Prostate gland (tissue), 2 donors: ENCODE results near the gene CHCHD6. TPM values are rescaled to one million over a fixed set of nuclear protein-coding genes. Genes with fewer than 3 reads are reported as not detected.

ENCODE experiments used
- DNase-seq: peaks from one replicate; pipeline ENCODE4 v3.0.0-alpha.2; 2019; ENCODE audit warnings: low spot score
- H3K27ac ChIP-seq, 2 donors: fragments of 200-600 bp; sonication (generic); 2 replicates each; pipeline ENCODE4 v1.5.1; 2017 to 2019
- H3K27me3 ChIP-seq: fragments of 200-600 bp; sonication (generic); replicated peaks from 2 replicates; pipeline ENCODE4 v1.5.1; 2019; ENCODE audit not compliant: insufficient read depth
- H3K36me3 ChIP-seq, 2 donors: fragments of 200-600 bp; sonication (generic); 1 replicate in 1 of 2; 2 replicates in 1 of 2; pipeline versions ENCODE4 v1.5.1 to v1.8.1; 2017 to 2019
- H3K4me1 ChIP-seq: fragments of 200-600 bp; sonication (generic); replicated peaks from 2 replicates; pipeline ENCODE4 v1.5.1; 2019
- H3K4me3 ChIP-seq, 2 donors: fragments of 200-600 bp; sonication (generic); 2 replicates each; pipeline ENCODE4 v1.5.1; 2017 to 2019
- H3K9me3 ChIP-seq: fragments of 200-600 bp; sonication (generic); 2 replicates; pipeline ENCODE4 v1.5.1; 2017
- CTCF ChIP-seq, 4 experiments: fragments of 200-600 bp in 2 of 4; fragments of 450-650 bp in 2 of 4; sonication (generic) in 2 of 4; IDR thresholded peaks; 1 replicate in 3 of 4; 2 replicates in 1 of 4; pipeline ENCODE4 v1.5.1; 2016 to 2019; ENCODE audit warnings: antibody characterized with exemption in 4 of 4, mild to moderate bottlenecking in 2 of 4, moderate library complexity in 2 of 4
- POLR2A ChIP-seq: fragments of 450-650 bp; IDR thresholded peaks from one replicate; pipeline ENCODE4 v1.6.1; 2016; ENCODE audit warnings: antibody characterized with exemption, mild to moderate bottlenecking
- POLR2AphosphoS5 ChIP-seq: sonication (generic); formaldehyde crosslinking; IDR thresholded peaks from one replicate; pipeline ENCODE4 v1.6.1; 2017; ENCODE audit warnings: antibody characterized with exemption
- WGBS: methylation state at CpG from one replicate; pipeline ENCODE4 v1.1.5; 2018; 5-methylcytosine and 5-hydroxymethylcytosine counted together
- intact Hi-C: fragments of 100-400 bp; cut with DNase I; formaldehyde crosslinking; loops from one replicate; pipeline ENCODE4 v1.14.2; 2022
- total RNA-seq, 2 donors: library from RNA; depleted of rRNA; stranded (reverse); fragments of >200 nt; gene quantifications; one replicate each; pipeline ENCODE4 v1.1.0, GENCODE V29; 2016

Gene CHCHD6
- total RNA-seq, 2 donors from 2014 or later, result 13.9 to 34.4 TPM

GRCh38 chr3:126946405-126946804 is 242.4 kb downstream of the CHCHD6 start:
- H3K4me3 ChIP-seq, result no peak overlapping the region
- no peak for TF ChIP-seq POLR2A
- no peak for TF ChIP-seq POLR2AphosphoS5
- TF ChIP-seq CTCF (IDR thresholded peaks at IDR 0.05), result no peak
- no peaks in the 10 kb centered on the region for H3K4me1 ChIP-seq
- H3K27ac ChIP-seq, result no peak overlapping the region
- H3K36me3 ChIP-seq, result no peaks in the 10 kb centered on the region
- DNase-seq, result no peak
- H3K27me3 ChIP-seq, result no peaks in the 10 kb centered on the region
- intact Hi-C loops, result no loop called here
- no peaks in the 10 kb centered on the region for H3K9me3 ChIP-seq
- WGBS, result 92% methylated on average over 11 of the region's 11 CpGs

GRCh38 chr3:126947429-126947828 is 243.4 kb downstream of the CHCHD6 start:
- Histone ChIP-seq H3K4me3 (no peak overlapping the region), H3K9me3 (no peaks in the 10 kb centered on the region), H3K36me3 (no peaks in the 10 kb centered on the region), H3K27ac (no peak overlapping the region), H3K4me1 (no peaks in the 10 kb centered on the region), H3K27me3 (no peaks in the 10 kb centered on the region)
- DNase-seq, result no peak
- TF ChIP-seq POLR2AphosphoS5, result no peak
- no peak for TF ChIP-seq CTCF (IDR thresholded peaks at IDR 0.05)
- TF ChIP-seq POLR2A, result no peak
- WGBS, result 78% methylated on average over 8 of the region's 8 CpGs
- intact Hi-C loops, result no loop called here

- Histone ChIP-seq H3K27me3 (no peaks in the 10 kb centered on the region), H3K4me3 (no peak overlapping the region), H3K9me3 (no peaks in the 10 kb centered on the region), H3K4me1 (no peaks in the 10 kb centered on the region), H3K36me3 (no peaks in the 10 kb centered on the region), H3K27ac (no peak overlapping the region)
- TF ChIP-seq CTCF (IDR thresholded peaks at IDR 0.05) (no peak), POLR2AphosphoS5 (peak; percentile 11), POLR2A (no peak)
- DNase-seq, result no peak
- intact Hi-C loops, result no loop called here
- 91% methylated on average over 14 of the region's 14 CpGs for WGBS
Observed at GRCh38 chr3:126948980-126949535, 245.0 kb downstream of the CHCHD6 start.

GRCh38 chr3:126951561-126951960 is 247.5 kb downstream of the CHCHD6 start:
- no peaks in the 10 kb centered on the region for H3K9me3 ChIP-seq
- no peak overlapping the region for H3K4me3 ChIP-seq
- DNase-seq, result no peak
- 89% methylated on average over 5 of the region's 5 CpGs for WGBS
- intact Hi-C loops, result no loop called here
- TF ChIP-seq POLR2A (no peak), CTCF (IDR thresholded peaks at IDR 0.05) (no peak), POLR2AphosphoS5 (no peak)
- no peak overlapping the region for H3K27ac ChIP-seq
- H3K27me3 ChIP-seq, result no peaks in the 10 kb centered on the region
- no peaks in the 10 kb centered on the region for H3K36me3 ChIP-seq
- no peaks in the 10 kb centered on the region for H3K4me1 ChIP-seq

GRCh38 chr3:126952261-126952982 is 248.4 kb downstream of the CHCHD6 start:
- Histone ChIP-seq H3K27ac (no peak overlapping the region), H3K4me1 (no peaks in the 10 kb centered on the region), H3K9me3 (no peaks in the 10 kb centered on the region), H3K36me3 (no peaks in the 10 kb centered on the region), H3K27me3 (no peaks in the 10 kb centered on the region), H3K4me3 (no peak overlapping the region)
- no peak for DNase-seq
- 92% methylated on average over 10 of the region's 10 CpGs for WGBS
- TF ChIP-seq POLR2A, result no peak
- TF ChIP-seq POLR2AphosphoS5, result no peak
- no peak for TF ChIP-seq CTCF (IDR thresholded peaks at IDR 0.05)
- intact Hi-C loops, result no loop called here
